HepG2 (cell line): ENCODE data around the gene AMOT. TPM values are rescaled to one million over a fixed set of nuclear protein-coding genes. Genes with fewer than 3 reads are reported as not detected.
A peak's percentile ranks its signal among the peaks of the same experiment; 100 is the strongest.

ENCODE experiments used
- ARID2 ChIP-seq: sonication (generic); formaldehyde crosslinking; IDR thresholded peaks from 2 replicates; pipeline ENCODE4 v1.8.1; 2022; ENCODE audit warnings: mild to moderate bottlenecking, missing genetic modification reagents, borderline replicate concordance
- BORCS8-MEF2B ChIP-seq: sonication (generic); formaldehyde crosslinking; IDR thresholded peaks from 2 replicates; pipeline ENCODE4 v1.8.0; 2022; ENCODE audit warnings: mild to moderate bottlenecking, missing genetic modification reagents
- CBFB ChIP-seq: sonication (generic); formaldehyde crosslinking; IDR thresholded peaks from 2 replicates; pipeline ENCODE4 v1.4.0; 2020; ENCODE audit warnings: missing genetic modification reagents
- CREM ChIP-seq, 2 experiments: sonication (generic) in 1 of 2; formaldehyde crosslinking in 1 of 2; IDR thresholded peaks; 2 replicates each; pipeline versions ENCODE4 v1.4.0 to v1.6.1; 2016 to 2020; ENCODE audit warnings: antibody characterized with exemption in 1 of 2, mild to moderate bottlenecking in 1 of 2, missing genetic modification reagents in 1 of 2
- EED ChIP-seq: sonication (generic); formaldehyde crosslinking; IDR thresholded peaks from 2 replicates; pipeline ENCODE4 v1.5.0; 2020; ENCODE audit warnings: mild to moderate bottlenecking, missing genetic modification reagents
- FOXA3 ChIP-seq: IDR thresholded peaks from 2 replicates; pipeline ENCODE4 v1.6.1; 2016; ENCODE audit warnings: missing genetic modification reagents, missing compliant biosample characterization
- HMG20A ChIP-seq: IDR thresholded peaks from 2 replicates; pipeline ENCODE4 v1.6.1; 2016; ENCODE audit warnings: borderline replicate concordance
- IRX3 ChIP-seq: sonication (generic); formaldehyde crosslinking; IDR thresholded peaks from 2 replicates; pipeline ENCODE4 v1.8.1; 2023; ENCODE audit warnings: mild to moderate bottlenecking, low read depth, missing genetic modification reagents, borderline replicate concordance
- JUND ChIP-seq: sonication (generic); formaldehyde crosslinking; IDR thresholded peaks from 2 replicates; pipeline ENCODE4 v1.8.0; 2022; ENCODE audit warnings: mild to moderate bottlenecking, missing genetic modification reagents
- KAT2B ChIP-seq: fragments of 150-350 bp; IDR thresholded peaks from 2 replicates; pipeline ENCODE4 v1.6.1; 2014; ENCODE audit warnings: low read depth, low read length, borderline replicate concordance
- NFATC3 ChIP-seq: sonication (generic); formaldehyde crosslinking; IDR thresholded peaks from 2 replicates; pipeline ENCODE4 v1.5.1; 2020; ENCODE audit warnings: mild to moderate bottlenecking, missing genetic modification reagents
- PLSCR1 ChIP-seq: sonication (generic); formaldehyde crosslinking; IDR thresholded peaks from 2 replicates; pipeline ENCODE4 v1.5.0; 2020; ENCODE audit warnings: missing genetic modification reagents, mild to moderate bottlenecking, borderline replicate concordance
- POGZ ChIP-seq: sonication (generic); formaldehyde crosslinking; IDR thresholded peaks from 2 replicates; pipeline ENCODE4 v1.4.0; 2020; ENCODE audit warnings: mild to moderate bottlenecking, missing genetic modification reagents
- RARA ChIP-seq: IDR thresholded peaks from 2 replicates; pipeline ENCODE4 v1.6.1; 2016; ENCODE audit warnings: missing genetic modification reagents, missing compliant biosample characterization
- SIX4 ChIP-seq: sonication (generic); formaldehyde crosslinking; IDR thresholded peaks from 2 replicates; pipeline ENCODE4 v1.4.0; 2020; ENCODE audit warnings: missing genetic modification reagents
- TBL1XR1 ChIP-seq: fragments of 150-350 bp; IDR thresholded peaks from 2 replicates; pipeline ENCODE4 v1.6.1; 2014; ENCODE audit warnings: borderline replicate concordance, low read length; ENCODE audit not compliant: partially characterized antibody
- ZMYM4 ChIP-seq: sonication (generic); formaldehyde crosslinking; IDR thresholded peaks from 2 replicates; pipeline ENCODE4 v1.8.1; 2023; ENCODE audit warnings: mild to moderate bottlenecking, missing genetic modification reagents
- ZNF276 ChIP-seq: sonication (generic); formaldehyde crosslinking; IDR thresholded peaks from 2 replicates; pipeline ENCODE4 v1.4.0; 2020; ENCODE audit warnings: mild to moderate bottlenecking, low read depth, missing genetic modification reagents
- ZNF614 ChIP-seq: IDR thresholded peaks from 2 replicates; pipeline ENCODE4 v1.6.1; 2018; ENCODE audit warnings: missing biosample characterization, missing genetic modification reagents, inconsistent platforms, borderline replicate concordance
- ZNF788 ChIP-seq: sonication (generic); formaldehyde crosslinking; IDR thresholded peaks from 2 replicates; pipeline ENCODE4 v1.5.0; 2020; ENCODE audit warnings: mild to moderate bottlenecking, missing genetic modification reagents, borderline replicate concordance
- polyA plus RNA-seq, 8 experiments: library from polyadenylated mRNA; depleted of rRNA in 3 of 8; stranded (reverse) in 7 of 8; unstranded in 1 of 8; fragments of >200 nt; fragmentation: Illumina TruSeq in 4 of 8; extraction: Trizol in 4 of 8; gene quantifications; 2 replicates each; pipeline versions ENCODE4 v1.2.1 to v1.2.3, GENCODE V29; 2011 to 2016; ENCODE audit warnings: low read depth in 4 of 8, missing spikeins in 1 of 8, mixed read lengths in 1 of 8; ENCODE audit not compliant: insufficient read depth in 1 of 8
- total RNA-seq, 5 experiments: library from RNA; depleted of rRNA; stranded (reverse); fragments of >200 nt; fragmentation: Illumina TruSeq; extraction: Trizol; gene quantifications; 2 replicates each; pipeline ENCODE4 v1.2.3, GENCODE V29; 2016; ENCODE audit warnings: low read depth in 1 of 5
- TF ChIP-seq, protein P1 (sequence below): sonication (generic); formaldehyde crosslinking; IDR thresholded peaks from 2 replicates; pipeline ENCODE4 v1.4.0; 2020; ENCODE audit warnings: missing genetic modification reagents, low read depth, mild to moderate bottlenecking, borderline replicate concordance
- TF ChIP-seq, protein P2 (sequence below): sonication (generic); formaldehyde crosslinking; IDR thresholded peaks from 2 replicates; pipeline ENCODE4 v1.4.0; 2020; ENCODE audit warnings: missing genetic modification reagents, borderline replicate concordance
- TF ChIP-seq, protein P3 (sequence below): sonication (generic); formaldehyde crosslinking; IDR thresholded peaks from 2 replicates; pipeline ENCODE4 v1.4.0; 2020; ENCODE audit warnings: missing genetic modification reagents

AMOT gene
- total and polyA plus RNA-seq, 2 of the 13 experiments (the other 11 are each of a cell fraction or from before 2014, with no cell fraction given): 0.13 to 0.91 TPM

GRCh38 chrX:112789931-112790330 is 50.7 kb downstream of the AMOT start (continued):
- TF ChIP-seq CBFB (CRISPR knock-in tag) (no peak), POGZ (0 out of 2 replicates have a peak, but pooled peaks have one; percentile 29), FOXA3 (CRISPR knock-in tag) (peak; percentile 81), CREM (IDR thresholded peaks at IDR 0.05) (no peak), CREM (CRISPR knock-in tag; IDR thresholded peaks at IDR 0.05) (no peak), BORCS8-MEF2B (CRISPR knock-in tag) (no peak), ZMYM4 (CRISPR knock-in tag) (0 out of 2 replicates have a peak, but pooled peaks have one; percentile 18), RARA (CRISPR knock-in tag) (peak; percentile 98), TBL1XR1 (peak; percentile 90), KAT2B (no peak), HMG20A (CRISPR knock-in tag) (peak; percentile 69; the same call in 1 of the 2 replicates), IRX3 (CRISPR knock-in tag) (no peak), EED (CRISPR knock-in tag) (no peak), JUND (no peak), ARID2 (CRISPR knock-in tag) (no peak), ZNF788 (CRISPR knock-in tag) (no peak), PLSCR1 (no peak), ZNF276 (CRISPR knock-in tag) (no peak), SIX4 (CRISPR knock-in tag) (peak; percentile 95), NFATC3 (CRISPR knock-in tag) (no peak), ZNF614 (no peak)
- TF ChIP-seq, protein P1, sequence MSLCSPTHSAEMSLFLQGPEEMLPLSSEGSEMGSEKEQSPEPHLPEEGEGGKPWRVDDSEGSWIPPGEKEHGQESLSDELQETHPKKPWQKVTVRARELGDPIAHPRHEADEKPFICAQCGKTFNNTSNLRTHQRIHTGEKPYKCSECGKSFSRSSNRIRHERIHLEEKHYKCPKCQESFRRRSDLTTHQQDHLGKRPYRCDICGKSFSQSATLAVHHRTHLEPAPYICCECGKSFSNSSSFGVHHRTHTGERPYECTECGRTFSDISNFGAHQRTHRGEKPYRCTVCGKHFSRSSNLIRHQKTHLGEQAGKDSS (CRISPR knock-in tag): no peak
- TF ChIP-seq, protein P2, sequence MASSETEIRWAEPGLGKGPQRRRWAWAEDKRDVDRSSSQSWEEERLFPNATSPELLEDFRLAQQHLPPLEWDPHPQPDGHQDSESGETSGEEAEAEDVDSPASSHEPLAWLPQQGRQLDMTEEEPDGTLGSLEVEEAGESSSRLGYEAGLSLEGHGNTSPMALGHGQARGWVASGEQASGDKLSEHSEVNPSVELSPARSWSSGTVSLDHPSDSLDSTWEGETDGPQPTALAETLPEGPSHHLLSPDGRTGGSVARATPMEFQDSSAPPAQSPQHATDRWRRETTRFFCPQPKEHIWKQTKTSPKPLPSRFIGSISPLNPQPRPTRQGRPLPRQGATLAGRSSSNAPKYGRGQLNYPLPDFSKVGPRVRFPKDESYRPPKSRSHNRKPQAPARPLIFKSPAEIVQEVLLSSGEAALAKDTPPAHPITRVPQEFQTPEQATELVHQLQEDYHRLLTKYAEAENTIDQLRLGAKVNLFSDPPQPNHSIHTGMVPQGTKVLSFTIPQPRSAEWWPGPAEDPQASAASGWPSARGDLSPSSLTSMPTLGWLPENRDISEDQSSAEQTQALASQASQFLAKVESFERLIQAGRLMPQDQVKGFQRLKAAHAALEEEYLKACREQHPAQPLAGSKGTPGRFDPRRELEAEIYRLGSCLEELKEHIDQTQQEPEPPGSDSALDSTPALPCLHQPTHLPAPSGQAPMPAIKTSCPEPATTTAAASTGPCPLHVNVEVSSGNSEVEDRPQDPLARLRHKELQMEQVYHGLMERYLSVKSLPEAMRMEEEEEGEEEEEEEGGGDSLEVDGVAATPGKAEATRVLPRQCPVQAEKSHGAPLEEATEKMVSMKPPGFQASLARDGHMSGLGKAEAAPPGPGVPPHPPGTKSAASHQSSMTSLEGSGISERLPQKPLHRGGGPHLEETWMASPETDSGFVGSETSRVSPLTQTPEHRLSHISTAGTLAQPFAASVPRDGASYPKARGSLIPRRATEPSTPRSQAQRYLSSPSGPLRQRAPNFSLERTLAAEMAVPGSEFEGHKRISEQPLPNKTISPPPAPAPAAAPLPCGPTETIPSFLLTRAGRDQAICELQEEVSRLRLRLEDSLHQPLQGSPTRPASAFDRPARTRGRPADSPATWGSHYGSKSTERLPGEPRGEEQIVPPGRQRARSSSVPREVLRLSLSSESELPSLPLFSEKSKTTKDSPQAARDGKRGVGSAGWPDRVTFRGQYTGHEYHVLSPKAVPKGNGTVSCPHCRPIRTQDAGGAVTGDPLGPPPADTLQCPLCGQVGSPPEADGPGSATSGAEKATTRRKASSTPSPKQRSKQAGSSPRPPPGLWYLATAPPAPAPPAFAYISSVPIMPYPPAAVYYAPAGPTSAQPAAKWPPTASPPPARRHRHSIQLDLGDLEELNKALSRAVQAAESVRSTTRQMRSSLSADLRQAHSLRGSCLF: no peak
- TF ChIP-seq, protein P3, sequence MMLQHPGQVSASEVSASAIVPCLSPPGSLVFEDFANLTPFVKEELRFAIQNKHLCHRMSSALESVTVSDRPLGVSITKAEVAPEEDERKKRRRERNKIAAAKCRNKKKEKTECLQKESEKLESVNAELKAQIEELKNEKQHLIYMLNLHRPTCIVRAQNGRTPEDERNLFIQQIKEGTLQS (CRISPR knock-in tag): no peak
